A204.1 (cell line): ENCODE results near the gene STK40.
A peak's percentile ranks its signal among the peaks of the same experiment; 100 is the strongest.

Experiments used
- FAIRE-seq: peaks from 2 replicates; lab custom pipeline; 2012; peaks lifted over from hg19 to GRCh38; lab: Jason Lieb, UNC

The STK40 gene

GRCh38 chr1:36385410-36386264 is at the start of gene STK40:
STK40 (minus strand) TSS chr1:36385924; CDS start chr1:36361332, 24,592 bp downstream.
- peak; percentile 96 for FAIRE-seq

- no peak for FAIRE-seq
Measured at GRCh38 chr1:36433102-36433501, 47.4 kb upstream of the STK40 start.

GRCh38 chr1:36432616-36433015 is 46.9 kb upstream of the STK40 start:
- FAIRE-seq, result no peak

GRCh38 chr1:36425791-36426190 is 40.1 kb upstream of the STK40 start:
- no peak for FAIRE-seq

GRCh38 chr1:36421649-36422048 is 35.9 kb upstream of the STK40 start:
- FAIRE-seq, result no peak

- peak; percentile 86 for FAIRE-seq
Measured at GRCh38 chr1:36420836-36421317, 35.2 kb upstream of the STK40 start.

GRCh38 chr1:36420409-36420808 is 34.7 kb upstream of the STK40 start:
- FAIRE-seq, result no peak

GRCh38 chr1:36419569-36419968 is 33.8 kb upstream of the STK40 start:
- no peak for FAIRE-seq

- FAIRE-seq, result no peak
Measured at GRCh38 chr1:36419140-36419539, 33.4 kb upstream of the STK40 start.

- no peak for FAIRE-seq
Measured at GRCh38 chr1:36417931-36418330, 32.2 kb upstream of the STK40 start.

GRCh38 chr1:36415661-36416326 is 30.1 kb upstream of the STK40 start:
- FAIRE-seq, result no peak

GRCh38 chr1:36414384-36414783 is 28.7 kb upstream of the STK40 start:
- no peak for FAIRE-seq

GRCh38 chr1:36411674-36412648 is 26.2 kb upstream of the STK40 start:
- FAIRE-seq, result no peak

- FAIRE-seq, result no peak
Measured at GRCh38 chr1:36408479-36408878, 22.8 kb upstream of the STK40 start.

- FAIRE-seq, result no peak
Measured at GRCh38 chr1:36406440-36406839, 20.7 kb upstream of the STK40 start.

- no peak for FAIRE-seq
Measured at GRCh38 chr1:36402504-36402890, 16.8 kb upstream of the STK40 start.

- FAIRE-seq, result no peak
Measured at GRCh38 chr1:36401602-36402503, 16.1 kb upstream of the STK40 start.

GRCh38 chr1:36400825-36401601 is 15.3 kb upstream of the STK40 start:
- FAIRE-seq, result peak; percentile 76

- FAIRE-seq, result no peak
Measured at GRCh38 chr1:36400514-36400824, 14.7 kb upstream of the STK40 start.

- no peak for FAIRE-seq
Measured at GRCh38 chr1:36398370-36398977, 12.8 kb upstream of the STK40 start.
